Gastrocnemius medialis (tissue), 4 donors: Measurements from ENCODE around the gene IGSF6.

ENCODE experiments used
- CTCF ChIP-seq, 5 experiments: fragments of 450-650 bp in 3 of 5; fragments of 200-600 bp in 2 of 5; sonication (generic) in 2 of 5; IDR thresholded peaks in 4 of 5; conservative IDR thresholded peaks in 1 of 5; 1 replicate in 4 of 5; 2 replicates in 1 of 5; pipeline ENCODE4 v1.5.1; 2016 to 2019; ENCODE audit warnings: antibody characterized with exemption in 5 of 5, mild to moderate bottlenecking in 3 of 5, moderate library complexity in 3 of 5
- POLR2A ChIP-seq, 2 donors: fragments of 450-650 bp; IDR thresholded peaks; one replicate each; pipeline ENCODE4 v1.6.1; 2017; ENCODE audit warnings: antibody characterized with exemption in 2 of 2, mild to moderate bottlenecking in 2 of 2, moderate library complexity in 2 of 2

- no peak for TF ChIP-seq CTCF (IDR thresholded peaks at IDR 0.05 in 4 of 5, conservative IDR thresholded peaks at IDR 0.05 in 1 of 5)
- TF ChIP-seq POLR2A (IDR thresholded peaks at IDR 0.05), result no peak
Measured at GRCh38 chr16:21590287-21590686, 62.1 kb downstream of the IGSF6 start.
